Kidney glomerular epithelial cell (primary cell): Measurements from ENCODE around the gene CCSER1.
"Not testable (repeated sequence)": the region's sequence is repeated elsewhere in the genome, so short reads cannot be mapped to it uniquely, and the experiment has no call there.

Experiments
- DNase-seq: peaks from one replicate; lab custom pipeline; 2025; lab: John Stamatoyannopoulos, UW

Gene CCSER1

GRCh38 chr4:91592125-91592524 lies 1464.9 kb downstream of the CCSER1 start:
- no peak for DNase-seq

GRCh38 chr4:91596718-91597117 lies 1469.5 kb downstream of the CCSER1 start:
- DNase-seq, result no peak

DNA sequence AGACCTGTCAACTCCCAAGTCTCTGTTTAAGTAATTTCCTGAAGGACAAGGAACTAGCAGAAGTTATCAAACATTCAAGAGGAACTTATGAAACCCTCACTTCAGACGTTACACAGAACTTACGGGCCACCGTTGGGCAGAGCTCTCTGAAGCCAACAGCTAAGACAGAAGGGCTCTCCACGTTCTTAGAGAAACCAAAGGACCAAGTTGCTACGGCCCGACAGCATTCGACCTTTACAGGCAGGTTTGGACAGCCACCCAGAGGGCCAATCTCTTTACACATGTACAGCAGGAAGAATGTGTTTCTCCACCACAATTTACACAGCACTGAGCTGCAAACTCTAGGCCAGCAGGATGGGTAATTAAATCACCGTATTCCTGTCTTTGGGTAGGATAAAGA lies 1471.5 kb downstream of the CCSER1 start:
- no peak for DNase-seq

DNA sequence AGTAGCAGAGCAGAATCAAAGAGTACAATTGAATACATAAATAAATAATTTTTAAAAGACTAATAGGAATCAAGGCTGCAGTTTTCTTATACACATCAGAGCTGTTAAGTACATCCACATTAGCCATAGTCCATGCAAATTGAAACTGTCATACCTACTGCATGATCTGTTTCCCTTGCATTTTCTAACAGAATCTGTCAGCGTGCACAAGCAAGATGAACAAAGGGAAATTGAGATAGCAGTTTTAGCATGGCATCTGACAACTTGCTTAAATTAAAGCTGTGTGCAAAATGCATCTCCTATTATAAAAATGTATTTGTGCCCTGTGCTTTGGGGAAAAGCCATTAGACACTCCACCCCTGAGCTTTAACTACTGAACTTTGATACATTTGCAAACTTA lies 1473.1 kb downstream of the CCSER1 start:
- DNase-seq, result no peak

DNA sequence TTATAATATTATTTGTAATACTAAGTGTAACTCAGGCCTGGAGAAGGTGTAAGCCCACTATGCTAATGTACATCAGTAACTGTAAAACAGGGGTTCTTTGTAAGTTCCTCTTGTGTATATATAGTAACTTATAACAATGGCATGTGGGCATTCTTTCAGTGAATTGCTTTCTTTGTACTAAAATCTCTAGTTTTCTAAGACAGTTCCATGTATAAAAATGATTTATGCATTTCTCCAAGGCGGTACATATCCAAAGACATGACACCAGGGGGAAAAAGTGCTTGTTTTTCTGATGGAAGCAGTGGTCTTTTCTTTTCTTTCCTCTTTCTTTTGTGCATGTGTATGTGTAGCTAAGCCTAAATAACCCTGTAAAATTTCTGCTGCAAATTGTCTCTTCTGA lies 1474.2 kb downstream of the CCSER1 start:
- DNase-seq, result no peak

GRCh38 chr4:91611782-91612181 lies 1484.6 kb downstream of the CCSER1 start:
- DNase-seq, result no peak

DNA sequence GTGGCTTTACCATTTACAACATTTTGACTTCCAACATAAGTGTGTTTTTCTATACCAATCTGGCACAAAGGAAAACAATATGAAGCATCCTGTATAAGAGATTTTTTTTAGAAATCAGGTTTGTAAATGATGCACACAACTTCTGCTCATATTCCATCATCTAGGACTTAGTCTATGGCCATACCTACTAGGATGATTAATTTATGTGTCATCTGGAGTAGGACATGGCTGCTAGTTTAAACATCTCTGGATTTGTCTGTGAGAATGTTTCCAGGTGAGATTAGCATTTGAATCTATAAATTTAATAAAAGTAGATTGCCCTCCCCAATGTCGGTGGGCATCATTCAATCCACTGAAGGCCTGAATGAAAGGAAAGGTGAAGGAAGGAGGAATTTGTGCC lies 1493.8 kb downstream of the CCSER1 start:
- DNase-seq, result no peak

GRCh38 chr4:91621446-91621845 lies 1494.3 kb downstream of the CCSER1 start:
- no peak for DNase-seq

GRCh38 chr4:91622925-91623602 lies 1495.9 kb downstream of the CCSER1 start:
- DNase-seq, result no peak

DNA sequence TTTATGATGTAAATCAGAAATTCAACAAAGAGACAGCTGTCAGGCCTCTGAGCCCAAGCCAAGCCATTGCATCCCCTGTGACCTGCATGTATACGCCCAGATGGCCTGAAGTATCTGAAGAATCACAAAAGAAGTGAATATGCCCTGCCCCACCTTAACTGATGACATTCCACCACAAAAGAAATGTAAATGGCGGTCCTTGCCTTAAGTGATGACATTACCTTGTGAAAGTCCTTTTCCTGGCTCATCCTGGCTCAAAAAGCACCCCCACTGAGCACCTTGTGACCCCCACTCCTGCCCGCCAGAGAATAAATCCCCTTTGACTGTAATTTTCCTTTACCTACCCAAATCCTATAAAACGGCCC lies 1496.4 kb downstream of the CCSER1 start:
- not testable (repeated sequence) for DNase-seq

- no peak for DNase-seq
These were observed 1502.9 kb downstream of the CCSER1 start for GRCh38 chr4:91630054-91630453.

GRCh38 chr4:91630764-91631163 lies 1503.6 kb downstream of the CCSER1 start:
- DNase-seq, result no peak

DNA sequence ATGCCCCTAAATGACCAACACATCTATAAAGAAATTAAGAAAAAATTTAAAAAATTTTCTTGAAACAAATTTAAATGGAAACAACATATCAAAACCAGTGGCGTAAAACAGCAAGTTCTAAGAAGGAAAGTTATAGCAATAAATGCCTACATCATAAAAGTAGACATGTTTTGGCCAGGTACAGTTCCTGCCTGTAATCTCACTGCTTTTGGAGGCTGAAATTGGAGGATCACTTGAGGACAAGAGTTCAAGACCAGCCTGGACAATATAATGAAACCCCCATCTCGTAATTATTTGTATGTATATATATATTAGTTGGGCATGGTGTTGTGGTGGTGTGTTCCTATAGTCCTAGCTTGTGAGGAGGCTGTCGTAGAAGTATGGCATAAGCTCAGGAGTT lies 1504.1 kb downstream of the CCSER1 start:
- no peak for DNase-seq

GRCh38 chr4:91636083-91636482 lies 1508.9 kb downstream of the CCSER1 start:
- no peak for DNase-seq
